Prostate gland (tissue), 2 donors: ENCODE results near the gene PPP1R7.

Source experiments
- CTCF ChIP-seq, 4 experiments: fragments of 200-600 bp in 2 of 4; fragments of 450-650 bp in 2 of 4; sonication (generic) in 2 of 4; IDR thresholded peaks; 1 replicate in 3 of 4; 2 replicates in 1 of 4; pipeline ENCODE4 v1.5.1; 2016 to 2019; ENCODE audit warnings: antibody characterized with exemption in 4 of 4, mild to moderate bottlenecking in 2 of 4, moderate library complexity in 2 of 4
- POLR2AphosphoS5 ChIP-seq: sonication (generic); formaldehyde crosslinking; IDR thresholded peaks from one replicate; pipeline ENCODE4 v1.6.1; 2017; ENCODE audit warnings: antibody characterized with exemption

GRCh38 chr2:241200822-241201395 lies 50.6 kb downstream of the PPP1R7 start:
- no peak for TF ChIP-seq CTCF (IDR thresholded peaks at IDR 0.05)
- TF ChIP-seq POLR2AphosphoS5, result no peak
